HuH-7 (cell line): ENCODE results near the gene LZTS2.

Source experiments
- DNase-seq: peaks from one replicate; pipeline ENCODE4 v3.0.0; 2011; ENCODE audit warnings: low spot score

Gene LZTS2

DNA sequence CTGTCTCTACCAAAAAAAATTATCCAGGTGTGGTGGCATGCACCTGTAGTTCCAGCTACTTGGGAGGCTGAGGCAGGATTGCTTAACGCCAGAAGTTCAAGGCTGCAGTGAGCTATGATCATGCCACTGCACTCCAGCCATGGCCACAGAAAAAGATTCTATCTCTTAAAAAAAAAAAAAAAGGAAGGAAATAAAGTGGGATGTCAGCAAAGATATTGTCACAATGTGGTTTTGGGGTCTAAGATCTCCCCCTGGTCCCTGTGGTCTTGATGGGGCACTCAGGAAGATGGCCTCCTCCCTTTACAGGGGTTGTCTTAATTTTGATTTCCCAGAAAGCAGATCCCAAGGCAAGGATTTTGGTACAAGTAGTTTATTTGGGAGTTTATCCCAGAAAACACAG lies 54.7 kb downstream of the LZTS2 start:
- no peak for DNase-seq

DNA sequence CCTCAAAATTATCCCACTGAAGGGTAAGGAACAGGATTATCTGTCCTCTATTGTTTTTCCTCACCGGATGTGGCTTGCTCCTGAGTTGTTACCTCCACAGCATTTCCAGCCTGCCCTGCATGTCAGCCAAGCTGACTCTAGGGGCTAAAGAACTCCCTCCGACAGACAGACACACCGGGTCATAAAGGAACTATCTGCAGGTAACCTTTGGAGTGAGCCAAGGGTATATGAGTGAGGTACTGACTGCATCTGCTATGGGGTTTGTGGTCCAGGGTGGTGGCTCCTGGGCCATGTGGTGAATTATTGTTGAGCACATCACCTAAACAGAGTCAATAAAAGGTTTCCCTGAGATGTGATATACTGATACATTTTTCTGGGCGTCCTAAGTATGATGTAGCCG lies 55.3 kb downstream of the LZTS2 start:
- no peak for DNase-seq

DNA sequence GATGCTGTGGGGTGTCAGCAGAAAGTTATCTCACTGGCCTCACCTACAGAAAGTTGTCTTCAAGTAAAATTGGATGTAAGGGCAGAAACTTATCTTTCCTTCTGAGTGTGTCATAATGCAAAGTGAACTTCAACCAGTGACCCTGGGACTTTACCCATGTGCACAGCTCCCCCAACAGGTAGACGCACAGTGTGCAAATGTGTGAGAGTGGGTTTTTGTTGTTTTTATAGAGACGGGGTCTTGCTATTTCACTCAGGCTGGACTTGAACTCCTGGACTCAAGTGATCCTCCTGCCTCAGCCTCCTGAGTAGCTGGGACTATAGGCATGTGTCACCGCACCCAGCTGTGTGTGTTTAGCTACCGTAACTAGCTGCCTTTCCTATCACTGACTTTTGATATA lies 55.8 kb downstream of the LZTS2 start:
- no peak for DNase-seq

DNA sequence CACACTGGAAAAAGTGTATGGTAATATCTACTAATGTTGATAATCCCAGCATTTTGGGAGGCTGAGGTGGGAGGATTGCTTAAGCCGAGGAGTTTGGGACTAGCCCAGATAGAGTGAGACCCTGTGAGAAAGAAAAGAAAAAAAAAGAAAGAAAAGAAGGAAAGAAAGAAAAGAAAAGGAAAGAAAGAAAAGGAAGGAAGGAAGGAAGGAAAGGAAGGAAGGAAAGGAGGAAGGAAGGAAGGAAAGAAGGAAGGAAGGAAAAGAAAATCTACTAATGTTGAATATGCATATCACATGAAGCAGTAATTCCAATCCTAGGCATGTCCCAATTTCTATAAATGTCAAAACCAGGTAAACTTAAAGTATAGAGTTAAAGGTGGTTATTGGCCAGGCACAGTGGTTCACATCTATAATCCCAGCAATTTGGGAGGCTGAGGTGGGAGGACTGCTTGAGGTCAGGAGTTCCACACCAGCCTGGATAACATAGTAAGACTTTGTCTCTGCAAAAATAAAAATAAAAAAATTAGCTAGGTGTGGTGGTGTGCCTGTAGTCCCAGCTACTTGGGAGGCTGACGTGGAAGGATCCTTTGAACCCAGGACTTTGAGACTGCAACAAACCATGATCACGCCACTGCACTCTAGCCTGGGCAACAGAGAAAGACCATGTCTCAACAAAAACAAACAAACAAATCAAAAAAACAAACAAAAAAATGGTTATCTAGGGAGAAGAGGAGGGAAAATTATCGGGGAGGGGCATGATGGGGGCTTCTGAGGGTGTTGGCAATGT lies 57.0 kb downstream of the LZTS2 start:
- no peak for DNase-seq
